Left lung (tissue), 10 donors: ENCODE results near the gene ARHGEF12. TPM values are rescaled to one million over a fixed set of nuclear protein-coding genes. Genes with fewer than 3 reads are reported as not detected.
A peak's percentile ranks its signal among the peaks of the same experiment; 100 is the strongest.

ENCODE experiments used
- ATAC-seq: fragments of 200-7000 bp; cut with Tn5 transposase; one replicate; pipeline ENCODE4 v1.9.1; 2020; ENCODE audit warnings: moderate library complexity
- DNase-seq, 4 donors: peaks; one replicate each; pipeline ENCODE4 v3.0.0-alpha.2; 2013 to 2020
- H3K27ac ChIP-seq, 2 donors: fragments of 200-600 bp; sonication (generic) in 1 of 2; one replicate each; pipeline versions ENCODE4 v1.5.0 to v1.8.0; 2020 to 2021
- H3K27me3 ChIP-seq, 2 donors: fragments of 200-600 bp; sonication (generic) in 1 of 2; one replicate each; pipeline versions ENCODE4 v1.5.0 to v1.8.0; 2020 to 2021
- H3K36me3 ChIP-seq, 2 donors: fragments of 200-600 bp; sonication (generic) in 1 of 2; one replicate each; pipeline versions ENCODE4 v1.5.0 to v1.8.0; 2020 to 2021
- H3K4me1 ChIP-seq, 2 donors: fragments of 200-600 bp; one replicate each; pipeline ENCODE4 v1.8.0; 2021
- H3K4me3 ChIP-seq, 2 donors: fragments of 200-600 bp; sonication (generic) in 1 of 2; one replicate each; pipeline versions ENCODE4 v1.5.0 to v1.8.0; 2020 to 2021; ENCODE audit warnings: mild to moderate bottlenecking in 1 of 2
- H3K9me3 ChIP-seq, 2 donors: fragments of 200-600 bp; sonication (generic) in 1 of 2; one replicate each; pipeline versions ENCODE4 v1.5.0 to v1.8.0; 2020 to 2021
- CTCF ChIP-seq, 2 donors: fragments of 200-600 bp; sonication (generic) in 1 of 2; IDR thresholded peaks; one replicate each; pipeline versions ENCODE4 v1.5.0 to v1.8.0; 2021; ENCODE audit warnings: antibody characterized with exemption in 2 of 2
- intact Hi-C, 2 donors: fragments of 100-400 bp; cut with DNase I; formaldehyde crosslinking; loops; one replicate each; pipeline versions ENCODE4 v1.11.2 to v1.14.2; 2022
- polyA plus RNA-seq, 6 donors: library from polyadenylated mRNA; unstranded; fragments of 120-200 nt; gene quantifications; one replicate each; pipeline ENCODE4 v1.2.1, GENCODE V29; 2013; ENCODE audit not compliant: insufficient read length in 6 of 6
- total RNA-seq, 2 donors: library from RNA; stranded (reverse); fragmentation: NEBNext Ultra II Directional; extraction: Animal tissue kit (Norgen Biotek cat#: 25700); gene quantifications; one replicate each; pipeline ENCODE4 v1.2.1, GENCODE V29; 2021
- donor health status: DM: no; HTN: yes; CAD: no.
- donor health status: DM: no; HTN: no; CAD: no.

The ARHGEF12 gene
- total and polyA plus RNA-seq, 8 donors = 91.4 to 109 (median 99.6) TPM

GRCh38 chr11:120326228-120326627 is 10.0 kb upstream of the ARHGEF12 start:
- intact Hi-C loops = no loop called here
- Histone ChIP-seq H3K27ac (peak overlapping the region; percentile 82 to 85), H3K4me1 (peaks cover 0 to 15% of the 10 kb centered on the region in 2 donors), H3K36me3 (no peaks in the 10 kb centered on the region), H3K27me3 (peaks cover 0 to 79% of the 10 kb centered on the region in 2 donors), H3K4me3 (peak overlapping the region in 1 of 2 donors; percentile 59), H3K9me3 (no peaks in the 10 kb centered on the region)
- no peak for TF ChIP-seq CTCF (IDR thresholded peaks at IDR 0.05)
- ATAC-seq (no peak), DNase-seq (no peak)

GRCh38 chr11:120326845-120327281 is 9.3 kb upstream of the ARHGEF12 start:
- no peak for TF ChIP-seq CTCF (IDR thresholded peaks at IDR 0.05)
- intact Hi-C loops = no loop called here
- ATAC-seq (no peak), DNase-seq (no peak)
- no peak overlapping the region for H3K4me3 ChIP-seq
- no peaks in the 10 kb centered on the region for H3K36me3 ChIP-seq
- no peaks in the 10 kb centered on the region for H3K9me3 ChIP-seq
- H3K27ac ChIP-seq = no peak overlapping the region
- peaks cover 0 to 84% of the 10 kb centered on the region in 2 donors for H3K27me3 ChIP-seq
- H3K4me1 ChIP-seq = peaks cover 0 to 18% of the 10 kb centered on the region in 2 donors

GRCh38 chr11:120327311-120327710 is 8.9 kb upstream of the ARHGEF12 start:
- DNase-seq (no peak), ATAC-seq (no peak)
- H3K27me3 ChIP-seq = peaks cover 0 to 85% of the 10 kb centered on the region in 2 donors
- no peaks in the 10 kb centered on the region for H3K36me3 ChIP-seq
- no peak overlapping the region for H3K4me3 ChIP-seq
- TF ChIP-seq CTCF (IDR thresholded peaks at IDR 0.05) = no peak
- H3K9me3 ChIP-seq = no peaks in the 10 kb centered on the region
- intact Hi-C loops = no loop called here
- peaks cover 0 to 21% of the 10 kb centered on the region in 2 donors for H3K4me1 ChIP-seq
- no peak overlapping the region for H3K27ac ChIP-seq

GRCh38 chr11:120329556-120329955 is 6.7 kb upstream of the ARHGEF12 start:
- no peak for ATAC-seq
- H3K9me3 ChIP-seq = no peaks in the 10 kb centered on the region
- H3K4me3 ChIP-seq = no peak overlapping the region
- no peaks in the 10 kb centered on the region for H3K36me3 ChIP-seq
- H3K4me1 ChIP-seq = peaks cover 0 to 26% of the 10 kb centered on the region in 2 donors
- no peak overlapping the region for H3K27ac ChIP-seq
- no peak for DNase-seq
- intact Hi-C loops = no loop called here
- TF ChIP-seq CTCF (IDR thresholded peaks at IDR 0.05) = no peak
- peaks cover 0 to 87% of the 10 kb centered on the region in 2 donors for H3K27me3 ChIP-seq

- no peak for DNase-seq
- H3K4me3 ChIP-seq = no peak overlapping the region
- H3K27me3 ChIP-seq = peaks cover 0 to 82% of the 10 kb centered on the region in 2 donors
- no peaks in the 10 kb centered on the region for H3K9me3 ChIP-seq
- peaks cover 0 to 22% of the 10 kb centered on the region in 2 donors for H3K4me1 ChIP-seq
- H3K36me3 ChIP-seq = no peaks in the 10 kb centered on the region
- H3K27ac ChIP-seq = no peak overlapping the region
- TF ChIP-seq CTCF (IDR thresholded peaks at IDR 0.05) = no peak
- ATAC-seq = no peak
- intact Hi-C loops = loop anchor here in 1 of 2 donors (10.0 kb wide), 3 partner anchors 85 to 355 kb away; no protein-coding TSS in a partner anchor
These were observed 6.2 kb upstream of the ARHGEF12 start for GRCh38 chr11:120330045-120330444.
